ENCODE data around the gene ROPN1L. TPM values are rescaled to one million over a fixed set of nuclear protein-coding genes. Genes with fewer than 3 reads are reported as not detected.

The ROPN1L gene
- polyA plus RNA-seq, 1 donor from 2014 or later, result 0.52 TPM

GRCh38 chr5:10503321-10503720 is 61.6 kb downstream of the ROPN1L start:
- H2AFZ ChIP-seq (ENCODE audit: low read depth, low read length), result no peak overlapping the region
- H3K4me3 ChIP-seq (ENCODE audit: low read length), result no peak overlapping the region
- no peak overlapping the region for H3K9ac ChIP-seq (ENCODE audit: low read length)
- H3F3A ChIP-seq (ENCODE audit: insufficient read depth, low read length, poor library complexity, severe bottlenecking), result no peaks in the 10 kb centered on the region
- H3K9me3 ChIP-seq (ENCODE audit: low read length), result no peaks in the 10 kb centered on the region
- no peaks in the 10 kb centered on the region for H3K79me2 ChIP-seq (replicated peaks; ENCODE audit: insufficient read depth, low read length)
- no peak overlapping the region for H3K27ac ChIP-seq (ENCODE audit: low read length)
- no peaks in the 10 kb centered on the region for H3K36me3 ChIP-seq (ENCODE audit: insufficient read depth, low read length)
- TF ChIP-seq POLR2AphosphoS5 (IDR thresholded peaks at IDR 0.05) (no peak), CTCF (IDR thresholded peaks at IDR 0.05; ENCODE audit: poor library complexity, severe bottlenecking) (no peak), RAD21 (conservative IDR thresholded peaks at IDR 0.05) (no peak), EZH2 (IDR thresholded peaks at IDR 0.05; ENCODE audit: borderline replicate concordance, insufficient read depth, low read length, poor library complexity, severe bottlenecking) (no peak), MXI1 (conservative IDR thresholded peaks at IDR 0.05; ENCODE audit: poor library complexity, severe bottlenecking) (no peak), REST (IDR thresholded peaks at IDR 0.05; ENCODE audit: borderline replicate concordance) (no peak), TAF1 (IDR thresholded peaks at IDR 0.05; ENCODE audit: low read depth) (no peak), EP300 (conservative IDR thresholded peaks at IDR 0.05; ENCODE audit: poor library complexity, severe bottlenecking) (no peak), SMC3 (conservative IDR thresholded peaks at IDR 0.05; ENCODE audit: poor library complexity) (no peak)
- H3K9me2 ChIP-seq (ENCODE audit: insufficient read depth, low read length), result no peaks in the 10 kb centered on the region
- no peaks in the 10 kb centered on the region for H3K27me3 ChIP-seq (ENCODE audit: insufficient read depth, low read depth, low read length)
- H4K20me1 ChIP-seq (ENCODE audit: insufficient read depth), result no peaks in the 10 kb centered on the region
- H3K4me2 ChIP-seq (ENCODE audit: low read length), result no peak overlapping the region

DNA sequence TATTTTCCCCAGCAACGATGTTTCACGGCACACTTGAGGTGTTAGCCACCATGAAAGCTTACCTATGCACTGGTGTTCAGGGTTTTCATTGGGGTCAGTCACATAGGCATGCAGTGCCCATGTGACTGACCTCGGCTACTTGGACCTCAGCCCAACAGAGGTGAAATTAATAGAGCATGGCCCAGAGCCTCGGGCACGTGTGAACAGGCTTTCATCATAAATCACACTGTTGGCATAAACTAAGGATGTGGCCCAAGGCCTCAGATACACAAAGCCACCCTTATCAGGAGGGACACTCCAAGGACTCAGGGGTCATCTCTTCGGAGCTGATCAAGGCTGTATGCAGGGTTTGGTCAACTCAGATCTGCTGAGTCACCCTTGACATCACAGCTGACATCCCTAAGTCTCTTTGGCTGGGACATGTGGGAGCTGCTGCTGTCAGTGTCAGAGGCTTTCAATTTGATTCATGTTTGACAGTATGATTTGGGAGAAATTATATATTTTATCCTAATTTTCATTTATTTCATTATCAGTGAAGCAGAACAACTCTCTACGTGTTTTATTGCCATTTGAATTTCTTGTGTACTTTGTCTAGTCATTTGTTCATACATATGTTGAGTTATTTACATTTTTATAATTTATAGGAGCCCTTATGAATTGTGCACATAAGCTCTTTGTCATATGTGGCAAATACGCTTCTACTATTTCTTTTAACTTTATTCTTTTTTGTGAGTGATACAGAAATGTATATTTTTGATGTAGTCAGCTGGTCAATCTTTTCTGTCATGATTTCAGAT is 62.5 kb downstream of the ROPN1L start:
- Histone ChIP-seq H4K20me1 (ENCODE audit: insufficient read depth) (no peaks in the 10 kb centered on the region), H3K27ac (ENCODE audit: low read length) (no peak overlapping the region), H3K4me3 (ENCODE audit: low read length) (no peak overlapping the region), H3K27me3 (ENCODE audit: insufficient read depth, low read depth, low read length) (no peaks in the 10 kb centered on the region), H3K9me2 (ENCODE audit: insufficient read depth, low read length) (no peaks in the 10 kb centered on the region), H3K4me2 (ENCODE audit: low read length) (no peak overlapping the region), H3K9ac (ENCODE audit: low read length) (no peak overlapping the region), H3F3A (ENCODE audit: insufficient read depth, low read length, poor library complexity, severe bottlenecking) (no peaks in the 10 kb centered on the region), H3K36me3 (ENCODE audit: insufficient read depth, low read length) (no peaks in the 10 kb centered on the region), H3K79me2 (replicated peaks; ENCODE audit: insufficient read depth, low read length) (no peaks in the 10 kb centered on the region), H2AFZ (ENCODE audit: low read depth, low read length) (no peak overlapping the region), H3K9me3 (ENCODE audit: low read length) (no peaks in the 10 kb centered on the region)
- TF ChIP-seq SMC3 (conservative IDR thresholded peaks at IDR 0.05; ENCODE audit: poor library complexity) (no peak), REST (IDR thresholded peaks at IDR 0.05; ENCODE audit: borderline replicate concordance) (no peak), CTCF (IDR thresholded peaks at IDR 0.05; ENCODE audit: poor library complexity, severe bottlenecking) (no peak), TAF1 (IDR thresholded peaks at IDR 0.05; ENCODE audit: low read depth) (no peak), EP300 (conservative IDR thresholded peaks at IDR 0.05; ENCODE audit: poor library complexity, severe bottlenecking) (no peak), POLR2AphosphoS5 (IDR thresholded peaks at IDR 0.05) (no peak), MXI1 (conservative IDR thresholded peaks at IDR 0.05; ENCODE audit: poor library complexity, severe bottlenecking) (no peak), RAD21 (conservative IDR thresholded peaks at IDR 0.05) (no peak), EZH2 (IDR thresholded peaks at IDR 0.05; ENCODE audit: borderline replicate concordance, insufficient read depth, low read length, poor library complexity, severe bottlenecking) (no peak)
